H9 (cell line): Measurements from ENCODE around the gene ATF4. TPM values are rescaled to one million over a fixed set of nuclear protein-coding genes. Genes with fewer than 3 reads are reported as not detected.

Experiments
- DNase-seq: peaks from one replicate; pipeline ENCODE4 v3.0.0-alpha.2; 2017
- H2AFZ ChIP-seq: one replicate; pipeline ENCODE4 v1.6.1; 2013; ENCODE audit warnings: mild to moderate bottlenecking, low read length, control low read depth, moderate library complexity
- H2AK5ac ChIP-seq: 2 replicates; pipeline ENCODE4 v1.6.1; 2013; ENCODE audit warnings: low read length, control low read depth, mixed read lengths; ENCODE audit not compliant: insufficient read length
- H2BK120ac ChIP-seq: one replicate; pipeline ENCODE4 v1.6.1; 2013; ENCODE audit warnings: low read depth, mild to moderate bottlenecking, low read length, control low read depth, inconsistent platforms; ENCODE audit not compliant: poor library complexity, severe bottlenecking
- H2BK12ac ChIP-seq: 2 replicates; pipeline ENCODE4 v1.6.1; 2013; ENCODE audit warnings: low read length, control low read depth, mixed read lengths, low read depth; ENCODE audit not compliant: insufficient read length
- H2BK15ac ChIP-seq: 2 replicates; pipeline ENCODE4 v1.6.1; 2013; ENCODE audit warnings: low read depth, low read length, control low read depth
- H2BK20ac ChIP-seq: one replicate; pipeline ENCODE4 v1.6.1; 2013; ENCODE audit warnings: low read depth, mild to moderate bottlenecking, low read length, control low read depth, inconsistent platforms; ENCODE audit not compliant: poor library complexity, severe bottlenecking
- H2BK5ac ChIP-seq: 2 replicates; pipeline ENCODE4 v1.6.1; 2013; ENCODE audit warnings: low read length, control low read depth, mixed read lengths; ENCODE audit not compliant: insufficient read length
- H3K14ac ChIP-seq: 2 replicates; pipeline ENCODE4 v1.6.1; 2013; ENCODE audit warnings: low read length, control low read depth; ENCODE audit not compliant: insufficient read depth
- H3K18ac ChIP-seq: 2 replicates; pipeline ENCODE4 v1.6.1; 2013; ENCODE audit warnings: low read depth, mild to moderate bottlenecking, mixed read lengths, low read length, control low read depth; ENCODE audit not compliant: insufficient read length
- H3K23ac ChIP-seq: 2 replicates; pipeline ENCODE4 v1.6.1; 2013; ENCODE audit warnings: low read length, control low read depth, mixed read lengths, low read depth; ENCODE audit not compliant: insufficient read length
- H3K23me2 ChIP-seq: 2 replicates; pipeline ENCODE4 v1.6.1; 2013; ENCODE audit warnings: low read depth, mild to moderate bottlenecking, mixed read lengths, low read length, control low read depth; ENCODE audit not compliant: insufficient read length, poor library complexity, severe bottlenecking
- H3K27ac ChIP-seq: 2 replicates; pipeline ENCODE4 v1.5.1; 2013; ENCODE audit warnings: low read length, control low read depth, mixed read lengths, low read depth; ENCODE audit not compliant: insufficient read length
- H3K27me3 ChIP-seq: 2 replicates; pipeline ENCODE4 v1.6.1; 2013; ENCODE audit warnings: low read length, control low read depth, inconsistent platforms; ENCODE audit not compliant: insufficient read depth
- H3K4ac ChIP-seq: 2 replicates; pipeline ENCODE4 v1.6.1; 2013; ENCODE audit warnings: low read depth, mild to moderate bottlenecking, control low read depth, inconsistent platforms, low read length, moderate library complexity
- H3K4me1 ChIP-seq: 2 replicates; pipeline ENCODE4 v1.6.1; 2013; ENCODE audit warnings: low read length, control low read depth, inconsistent platforms; ENCODE audit not compliant: insufficient read depth
- H3K4me2 ChIP-seq: 2 replicates; pipeline ENCODE4 v1.6.1; 2013; ENCODE audit warnings: low read length, control low read depth, mixed read lengths; ENCODE audit not compliant: insufficient read length, insufficient read depth
- H3K56ac ChIP-seq: 2 replicates; pipeline ENCODE4 v1.6.1; 2013; ENCODE audit warnings: low read depth, mild to moderate bottlenecking, mixed read lengths, low read length, control low read depth; ENCODE audit not compliant: insufficient read length
- H3K79me1 ChIP-seq: 2 replicates; pipeline ENCODE4 v1.6.1; 2013; ENCODE audit warnings: low read depth, mild to moderate bottlenecking, moderate library complexity, low read length, control low read depth, inconsistent platforms; ENCODE audit not compliant: insufficient read depth, poor library complexity, severe bottlenecking
- H3K79me2 ChIP-seq: 2 replicates; pipeline ENCODE4 v1.6.1; 2013; ENCODE audit warnings: low read length, control low read depth, inconsistent platforms; ENCODE audit not compliant: insufficient read depth
- H3K9ac ChIP-seq: 2 replicates; pipeline ENCODE4 v1.6.1; 2013; ENCODE audit warnings: low read length, control low read depth, mixed read lengths; ENCODE audit not compliant: insufficient read length; ENCODE audit errors: extremely low read depth
- H3K9me3 ChIP-seq: one replicate; pipeline ENCODE4 v1.6.1; 2013; ENCODE audit warnings: low read depth, low read length, inconsistent platforms; ENCODE audit not compliant: control insufficient read depth
- H3T11ph ChIP-seq: one replicate; pipeline ENCODE4 v1.6.1; 2013; ENCODE audit warnings: mild to moderate bottlenecking, low read length, control low read depth, inconsistent platforms
- H4K20me1 ChIP-seq: one replicate; pipeline ENCODE4 v1.6.1; 2013; ENCODE audit not compliant: control insufficient read depth, insufficient read length, insufficient read depth
- H4K5ac ChIP-seq: 2 replicates; pipeline ENCODE4 v1.6.1; 2013; ENCODE audit warnings: low read depth, mild to moderate bottlenecking, mixed read lengths, low read length, control low read depth; ENCODE audit not compliant: insufficient read length
- H4K8ac ChIP-seq: replicated peaks from 2 replicates; pipeline ENCODE4 v1.6.1; 2013; ENCODE audit warnings: low read length, control low read depth, mixed read lengths, low read depth; ENCODE audit not compliant: insufficient read length
- H4K91ac ChIP-seq: 2 replicates; pipeline ENCODE4 v1.6.1; 2013; ENCODE audit warnings: low read depth, mild to moderate bottlenecking, moderate library complexity, mixed read lengths, low read length, control low read depth; ENCODE audit not compliant: insufficient read length
- H3K27ac Mint-ChIP-seq, 3 experiments: 2 replicates in 2 of 3; 3 replicates in 1 of 3; pipeline ENCODE4 v1.8.0; 2020 to 2021; ENCODE audit warnings: mixed read lengths in 3 of 3, mild to moderate bottlenecking in 1 of 3, moderate library complexity in 1 of 3
- H3K27me3 Mint-ChIP-seq: 2 replicates; pipeline ENCODE4 v1.8.0; 2021; ENCODE audit warnings: low read depth, mild to moderate bottlenecking, moderate library complexity, mixed read lengths
- H3K36me3 Mint-ChIP-seq, 3 experiments: 2 replicates in 2 of 3; 3 replicates in 1 of 3; pipeline ENCODE4 v1.8.0; 2020 to 2021; ENCODE audit warnings: low read depth in 3 of 3, mixed read lengths in 3 of 3; ENCODE audit not compliant: insufficient read depth in 1 of 3
- H3K4me1 Mint-ChIP-seq, 2 experiments: 2 replicates each; pipeline ENCODE4 v1.8.0; 2020; ENCODE audit warnings: mixed read lengths in 2 of 2
- H3K4me3 Mint-ChIP-seq, 2 experiments: 2 replicates in 1 of 2; 3 replicates in 1 of 2; pipeline ENCODE4 v1.8.0; 2020 to 2021; ENCODE audit warnings: mild to moderate bottlenecking in 2 of 2, mixed read lengths in 2 of 2, moderate library complexity in 1 of 2
- H3K9me3 Mint-ChIP-seq, 2 experiments: 2 replicates in 1 of 2; 3 replicates in 1 of 2; pipeline ENCODE4 v1.8.0; 2020; ENCODE audit warnings: mild to moderate bottlenecking in 2 of 2, mixed read lengths in 2 of 2, moderate library complexity in 1 of 2
- WGBS: extraction: QIAGEN DNeasy Blood & Tissue Kit; methylation state at CpG from one replicate; pipeline ENCODE4 v1.1.7; 2013; ENCODE audit warnings: missing lambda C conversion rate, low lambda C conversion rate, mixed read lengths; ENCODE audit not compliant: insufficient read length; ENCODE audit errors: extremely low coverage; 5-methylcytosine and 5-hydroxymethylcytosine counted together
- total RNA-seq: library from RNA; stranded (reverse); gene quantifications from 2 replicates; pipeline ENCODE4 v1.2.1, GENCODE V29; 2021
- TF ChIP-seq, protein P1 (sequence below): fragments of 200-600 bp; sonication (generic); conservative IDR thresholded peaks from 3 replicates; pipeline ENCODE4 v1.8.0; 2021; ENCODE audit warnings: antibody characterized with exemption, mild to moderate bottlenecking

The ATF4 gene
- total RNA-seq, 1 experiment from 2014 or later: 455 TPM

DNA sequence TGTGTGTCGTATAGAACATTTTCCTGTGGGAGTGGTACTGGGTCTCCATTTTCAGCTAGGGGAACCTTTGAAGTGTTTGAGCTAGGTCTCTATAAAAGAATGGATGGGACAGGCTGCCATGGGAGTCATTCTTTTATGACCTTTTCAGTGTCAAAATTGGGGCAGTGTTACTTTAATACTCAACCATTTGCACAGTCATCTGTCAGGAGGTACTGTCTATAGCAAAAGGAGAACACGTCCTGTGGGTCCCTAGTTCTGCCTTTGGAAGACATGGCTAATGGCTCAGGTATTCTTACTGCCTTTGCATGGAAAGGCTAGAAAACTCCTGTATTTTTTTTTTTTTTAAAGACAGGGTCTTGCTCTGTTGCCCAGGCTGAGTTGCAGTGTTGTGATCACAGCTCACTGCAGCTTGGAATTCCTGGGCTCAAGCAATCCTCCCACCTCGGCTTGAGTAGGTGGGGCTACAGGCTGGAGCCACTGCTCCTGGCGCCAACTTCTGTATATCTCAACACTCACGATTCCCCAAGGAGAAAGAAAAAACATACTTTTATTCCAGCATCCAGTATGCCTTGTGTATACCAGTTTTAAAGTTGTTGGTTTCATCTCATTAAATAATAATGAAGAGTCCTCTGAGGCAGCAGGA, 2.1 kb upstream of the ATF4 start:
- H3K36me3 Mint-ChIP-seq: peaks cover 47 to 73% (median 60%) of the 10 kb centered on the region in 3 experiments
- H3K79me2 ChIP-seq: peaks cover 8% of the 10 kb centered on the region; the same call in 1 of the 2 replicates

More for the DNA sequence above, 2.1 kb upstream of the ATF4 start:
- Histone ChIP-seq H4K8ac (no peak overlapping the region), H2AFZ (no peak overlapping the region), H3K14ac (no peak overlapping the region), H3K4me1 (no peaks in the 10 kb centered on the region; the same call in 1 of the 2 replicates), H2BK15ac (no peak overlapping the region), H3K9ac (no peak overlapping the region), H3K27me3 (no peaks in the 10 kb centered on the region; the same call in 1 of the 2 replicates), H2BK5ac (no peak overlapping the region), H4K20me1 (peaks cover 9% of the 10 kb centered on the region), H3K79me1 (no peaks in the 10 kb centered on the region), H3K4me2 (peak overlapping the region; percentile 73), H2BK20ac (no peak overlapping the region), H2BK120ac (no peak overlapping the region), H4K91ac (no peak overlapping the region), H4K5ac (no peak overlapping the region), H3K27ac (no peak overlapping the region), H3K9me3 (no peaks in the 10 kb centered on the region), H3K4ac (no peak overlapping the region), H2AK5ac (no peak overlapping the region), H3T11ph (no peak overlapping the region), H3K23ac (no peak overlapping the region), H2BK12ac (no peak overlapping the region), H3K18ac (no peak overlapping the region), H3K56ac (no peak overlapping the region), H3K23me2 (peaks cover 13% of the 10 kb centered on the region)
- Mint-ChIP-seq H3K4me3 (peak overlapping the region; percentile 94 to 98), H3K27me3 (peaks cover 61% of the 10 kb centered on the region), H3K9me3 (peaks cover 0 to 2% of the 10 kb centered on the region in 2 experiments; a peak in 3 of 5 replicates), H3K27ac (no peak overlapping the region), H3K4me1 (peaks cover 23 to 24% of the 10 kb centered on the region in 2 experiments)
- no peak for DNase-seq
- TF ChIP-seq, protein P1, sequence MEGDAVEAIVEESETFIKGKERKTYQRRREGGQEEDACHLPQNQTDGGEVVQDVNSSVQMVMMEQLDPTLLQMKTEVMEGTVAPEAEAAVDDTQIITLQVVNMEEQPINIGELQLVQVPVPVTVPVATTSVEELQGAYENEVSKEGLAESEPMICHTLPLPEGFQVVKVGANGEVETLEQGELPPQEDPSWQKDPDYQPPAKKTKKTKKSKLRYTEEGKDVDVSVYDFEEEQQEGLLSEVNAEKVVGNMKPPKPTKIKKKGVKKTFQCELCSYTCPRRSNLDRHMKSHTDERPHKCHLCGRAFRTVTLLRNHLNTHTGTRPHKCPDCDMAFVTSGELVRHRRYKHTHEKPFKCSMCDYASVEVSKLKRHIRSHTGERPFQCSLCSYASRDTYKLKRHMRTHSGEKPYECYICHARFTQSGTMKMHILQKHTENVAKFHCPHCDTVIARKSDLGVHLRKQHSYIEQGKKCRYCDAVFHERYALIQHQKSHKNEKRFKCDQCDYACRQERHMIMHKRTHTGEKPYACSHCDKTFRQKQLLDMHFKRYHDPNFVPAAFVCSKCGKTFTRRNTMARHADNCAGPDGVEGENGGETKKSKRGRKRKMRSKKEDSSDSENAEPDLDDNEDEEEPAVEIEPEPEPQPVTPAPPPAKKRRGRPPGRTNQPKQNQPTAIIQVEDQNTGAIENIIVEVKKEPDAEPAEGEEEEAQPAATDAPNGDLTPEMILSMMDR: no peak
- no CpG with 5 or more reads among the region's 5 CpGs for WGBS
